GM23248 (cell line): ENCODE data around the gene RABGAP1L.

ENCODE experiments used
- EZH2 ChIP-seq: fragments of 200-600 bp; sonication (generic); IDR thresholded peaks from 2 replicates; pipeline ENCODE4 v1.6.1; 2018; ENCODE audit warnings: antibody characterized with exemption, mild to moderate bottlenecking; ENCODE audit not compliant: insufficient read depth, poor library complexity, severe bottlenecking
- EZH2phosphoT487 ChIP-seq: fragments of 200-600 bp; sonication (generic); IDR thresholded peaks from 2 replicates; pipeline ENCODE4 v1.6.1; 2018; ENCODE audit warnings: antibody characterized with exemption, moderate library complexity, mild to moderate bottlenecking, low read depth; ENCODE audit not compliant: insufficient read depth

DNA sequence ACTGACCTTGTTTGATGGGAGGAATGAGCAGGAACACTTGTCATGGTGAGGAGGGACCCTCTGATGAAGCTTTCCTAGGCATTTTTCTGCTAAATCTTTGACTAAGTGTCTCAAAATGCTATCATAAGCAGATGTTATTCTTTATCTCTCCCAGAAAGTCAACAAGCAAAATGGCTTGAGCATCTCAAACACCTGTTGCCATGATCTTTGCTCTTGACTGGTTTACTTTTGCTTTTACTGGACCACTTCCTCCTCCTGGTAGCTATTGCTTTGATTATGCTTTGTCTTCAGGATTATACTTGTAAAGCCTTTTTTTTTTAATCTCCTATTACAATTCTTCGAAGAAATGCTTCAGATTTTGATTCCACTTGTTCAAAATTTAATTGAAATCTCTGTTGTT is 445.9 kb downstream of the RABGAP1L start:
- TF ChIP-seq EZH2phosphoT487 (no peak), EZH2 (no peak)
